DOHH2 (cell line): ENCODE results near the gene KIF26B.

Experiments used
- H3F3A ChIP-seq: fragments of 200-600 bp; sonication (generic), shearing (Covaris generic); 2 replicates; pipeline ENCODE4 v1.6.0; 2016; ENCODE audit warnings: antibody characterized with exemption, mild to moderate bottlenecking; ENCODE audit not compliant: control insufficient read depth, insufficient read depth
- H3K27ac ChIP-seq: fragments of 200-600 bp; sonication (generic); 2 replicates; pipeline ENCODE4 v1.5.1; 2014; ENCODE audit warnings: low read depth, mild to moderate bottlenecking, low read length, moderate library complexity
- H3K27me3 ChIP-seq: fragments of 200-600 bp; sonication (generic); 2 replicates; pipeline ENCODE4 v1.6.1; 2014; ENCODE audit warnings: mild to moderate bottlenecking, low read length, mixed read lengths; ENCODE audit not compliant: control insufficient read depth
- H3K36me3 ChIP-seq: fragments of 200-600 bp; sonication (generic); 2 replicates; pipeline ENCODE4 v1.6.1; 2014; ENCODE audit warnings: mild to moderate bottlenecking, low read length, moderate library complexity, mixed read lengths; ENCODE audit not compliant: control insufficient read depth
- H3K4me1 ChIP-seq: fragments of 200-600 bp; sonication (generic); 2 replicates; pipeline ENCODE4 v1.6.1; 2014; ENCODE audit warnings: mild to moderate bottlenecking, low read length, mixed read lengths; ENCODE audit not compliant: control insufficient read depth
- H3K4me2 ChIP-seq: fragments of 200-600 bp; sonication (generic); 2 replicates; pipeline ENCODE4 v1.6.0; 2014; ENCODE audit warnings: mild to moderate bottlenecking, low read length, moderate library complexity
- H3K4me3 ChIP-seq: fragments of 200-600 bp; sonication (generic); 2 replicates; pipeline ENCODE4 v1.5.1; 2014; ENCODE audit warnings: mild to moderate bottlenecking, low read length, mixed read lengths
- H3K79me2 ChIP-seq: fragments of 200-600 bp; sonication (generic); 2 replicates; pipeline ENCODE4 v1.6.1; 2014; ENCODE audit warnings: mild to moderate bottlenecking, low read length, mixed read lengths; ENCODE audit not compliant: control insufficient read depth
- H3K9me2 ChIP-seq: fragments of 200-600 bp; sonication (generic); replicated peaks from 2 replicates; pipeline ENCODE4 v1.6.1; 2014; ENCODE audit warnings: mild to moderate bottlenecking, low read length, mixed read lengths; ENCODE audit not compliant: control insufficient read depth
- H3K9me3 ChIP-seq: fragments of 200-600 bp; sonication (generic); 2 replicates; pipeline ENCODE4 v1.6.1; 2014; ENCODE audit warnings: antibody characterized with exemption, low read length, mixed read lengths; ENCODE audit not compliant: control insufficient read depth, insufficient read depth
- H4K20me1 ChIP-seq: fragments of 200-600 bp; sonication (generic); 2 replicates; pipeline ENCODE4 v1.6.0; 2014; ENCODE audit warnings: low read depth, mild to moderate bottlenecking, antibody characterized with exemption, low read length, moderate library complexity; ENCODE audit not compliant: control insufficient read depth, insufficient read depth
- CTCF ChIP-seq: fragments of 200-600 bp; sonication (generic); IDR thresholded peaks from one replicate; pipeline ENCODE4 v1.5.1; 2014; ENCODE audit warnings: antibody characterized with exemption, mild to moderate bottlenecking, low read depth, low read length; ENCODE audit not compliant: poor library complexity, severe bottlenecking
- EZH2phosphoT487 ChIP-seq: fragments of 200-600 bp; sonication (generic); IDR thresholded peaks from 2 replicates; pipeline ENCODE4 v1.6.1; 2017; ENCODE audit warnings: borderline replicate concordance, mild to moderate bottlenecking, antibody characterized with exemption, low read length, moderate library complexity, mixed read lengths

Gene KIF26B

GRCh38 chr1:245153081-245153551, 1.7 kb upstream of the KIF26B start:
- Histone ChIP-seq H3K27ac (no peak overlapping the region), H3K4me2 (peak overlapping the region; percentile 92), H3K79me2 (no peaks in the 10 kb centered on the region), H3K27me3 (peaks cover 53% of the 10 kb centered on the region), H3K4me1 (peaks cover 42% of the 10 kb centered on the region), H3K9me2 (no peaks in the 10 kb centered on the region), H3K36me3 (no peaks in the 10 kb centered on the region), H4K20me1 (no peaks in the 10 kb centered on the region), H3K4me3 (peak overlapping the region; percentile 71), H3F3A (no peaks in the 10 kb centered on the region), H3K9me3 (no peaks in the 10 kb centered on the region)
- no peak for TF ChIP-seq EZH2phosphoT487
- peak; percentile 71 for TF ChIP-seq CTCF

GRCh38 chr1:245153552-245154428, 995 bp upstream of the KIF26B start:
- peaks cover 42% of the 10 kb centered on the region for H3K4me1 ChIP-seq
- H3K27me3 ChIP-seq: peaks cover 60% of the 10 kb centered on the region
- H3K27ac ChIP-seq: no peak overlapping the region
- no peaks in the 10 kb centered on the region for H3K9me3 ChIP-seq
- H3F3A ChIP-seq: no peaks in the 10 kb centered on the region
- TF ChIP-seq EZH2phosphoT487 (no peak), CTCF (no peak)
- H3K79me2 ChIP-seq: no peaks in the 10 kb centered on the region
- peak overlapping the region; percentile 92 for H3K4me2 ChIP-seq
- peak overlapping the region; percentile 71 for H3K4me3 ChIP-seq
- H4K20me1 ChIP-seq: no peaks in the 10 kb centered on the region
- H3K36me3 ChIP-seq: no peaks in the 10 kb centered on the region
- H3K9me2 ChIP-seq: no peaks in the 10 kb centered on the region

GRCh38 chr1:245155272-245156040, 671 bp downstream of the KIF26B start:
- Histone ChIP-seq H4K20me1 (no peaks in the 10 kb centered on the region), H3K27me3 (peaks cover 73% of the 10 kb centered on the region), H3K4me2 (peak overlapping the region; percentile 92), H3K4me3 (peak overlapping the region; percentile 70), H3K9me2 (no peaks in the 10 kb centered on the region), H3K4me1 (peaks cover 42% of the 10 kb centered on the region), H3K79me2 (no peaks in the 10 kb centered on the region), H3K36me3 (no peaks in the 10 kb centered on the region), H3F3A (no peaks in the 10 kb centered on the region), H3K9me3 (no peaks in the 10 kb centered on the region), H3K27ac (no peak overlapping the region)
- TF ChIP-seq CTCF: no peak
- peak; percentile 50; the same call in 1 of the 2 replicates for TF ChIP-seq EZH2phosphoT487
